Aorta (tissue), 5 donors: ENCODE results near the gene SHB. TPM values are rescaled to one million over a fixed set of nuclear protein-coding genes. Genes with fewer than 3 reads are reported as not detected.

ENCODE experiments used
- ATAC-seq: fragments of 200-7000 bp; cut with Tn5 transposase; one replicate; pipeline ENCODE4 v1.9.1; 2022; ENCODE audit warnings: moderate library complexity; ENCODE audit not compliant: low FRiP score
- DNase-seq, 2 donors: peaks; one replicate each; pipeline ENCODE4 v3.0.0-alpha.2; 2020
- H3K27ac ChIP-seq, 2 donors: one replicate each; pipeline ENCODE4 v1.5.1; 2013; ENCODE audit warnings: low read length in 2 of 2, mild to moderate bottlenecking in 2 of 2, moderate library complexity in 2 of 2, control low read depth in 1 of 2, inconsistent platforms in 1 of 2, low read depth in 1 of 2
- H3K27me3 ChIP-seq, 2 donors: one replicate each; pipeline ENCODE4 v1.6.1; 2013; ENCODE audit warnings: control low read depth in 1 of 2, low read length in 1 of 2, mild to moderate bottlenecking in 1 of 2, moderate library complexity in 1 of 2; ENCODE audit not compliant: insufficient read depth in 2 of 2, control insufficient read depth in 1 of 2
- H3K36me3 ChIP-seq, 2 donors: one replicate each; pipeline ENCODE4 v1.6.1; 2013; ENCODE audit warnings: control low read depth in 1 of 2, low read length in 1 of 2, mild to moderate bottlenecking in 1 of 2; ENCODE audit not compliant: insufficient read depth in 2 of 2, control insufficient read depth in 1 of 2
- H3K4me1 ChIP-seq, 2 donors: one replicate each; pipeline ENCODE4 v1.6.1; 2013; ENCODE audit warnings: low read length in 2 of 2, control low read depth in 1 of 2, mild to moderate bottlenecking in 1 of 2, moderate library complexity in 1 of 2; ENCODE audit not compliant: insufficient read depth in 2 of 2, control insufficient read depth in 1 of 2
- H3K4me3 ChIP-seq, 2 donors: one replicate each; pipeline ENCODE4 v1.5.1; 2013; ENCODE audit warnings: low read length in 2 of 2, control low read depth in 1 of 2, mild to moderate bottlenecking in 1 of 2
- H3K9me3 ChIP-seq: one replicate; pipeline ENCODE4 v1.6.1; 2013; ENCODE audit warnings: mild to moderate bottlenecking, low read length; ENCODE audit not compliant: control insufficient read depth
- whole genome bisulfite sequencing, 2 donors: extraction: QIAGEN DNeasy Blood & Tissue Kit; methylation state at CpG; one replicate each; pipeline ENCODE4 v1.1.7; 2013; 5-methylcytosine and 5-hydroxymethylcytosine counted together
- intact Hi-C, 2 donors: fragments of 100-400 bp; cut with DNase I; formaldehyde crosslinking; loops; one replicate each; pipeline versions ENCODE4 v1.14.2 to v1.15.0; 2022
- polyA plus RNA-seq, 2 donors: library from polyadenylated mRNA; stranded (reverse); fragments of 200-250 nt; gene quantifications; one replicate each; pipeline ENCODE4 v1.2.3, GENCODE V29; 2013
- total RNA-seq, 2 donors: library from RNA; stranded (reverse); fragmentation: NEBNext Ultra II Directional; extraction: Animal tissue kit (Norgen Biotek cat#: 25700); gene quantifications; one replicate each; pipeline ENCODE4 v1.2.1, GENCODE V29; 2021
- donor health status: healthy with polysubstance abuse.
- donor health status: Bipolar disorder and iron deficiency.
- donor health status: DM: no; HTN: no; CAD: no.
- donor health status: DM: no; HTN: no; CAD: no.
- donor health status: DM: yes; HTN: yes; CAD: no.

The SHB gene
- total and polyA plus RNA-seq, 4 donors, result 3.5 to 29.3 (median 17.2) TPM

- Histone ChIP-seq H3K27me3 (no peaks in the 10 kb centered on the region), H3K36me3 (no peaks in the 10 kb centered on the region), H3K9me3 (no peaks in the 10 kb centered on the region), H3K27ac (no peak overlapping the region), H3K4me3 (no peak overlapping the region), H3K4me1 (no peaks in the 10 kb centered on the region)
- no peak for ATAC-seq
- WGBS, 2 donors, result 90 to 91% methylated on average over 25 of the region's 25 CpGs
- DNase-seq, result peak in 1 of 2 donors; percentile 69
- intact Hi-C loops, result loop anchor here in 1 of 2 donors (5.0 kb wide), 1 partner anchor 143 kb away; the partner anchor contains the start of gene SHB
Measured at GRCh38 chr9:37923796-37924427, 145.1 kb downstream of the SHB start.

GRCh38 chr9:37923118-37923795 lies 145.8 kb downstream of the SHB start:
- ATAC-seq, result no peak

GRCh38 chr9:37922363-37923117 lies 146.5 kb downstream of the SHB start:
- 57 to 64% methylated on average over 13 of the region's 13 CpGs for WGBS, 2 donors
- Histone ChIP-seq H3K27me3 (no peaks in the 10 kb centered on the region), H3K27ac (no peak overlapping the region), H3K4me1 (no peaks in the 10 kb centered on the region), H3K4me3 (no peak overlapping the region), H3K9me3 (no peaks in the 10 kb centered on the region), H3K36me3 (no peaks in the 10 kb centered on the region)
- ATAC-seq (no peak), DNase-seq (peak in 1 of 2 donors; percentile 42)
- intact Hi-C loops, result loop anchor here in 1 of 2 donors (5.0 kb wide), 1 partner anchor 145 kb away; the partner anchor contains the start of gene SHB

More at GRCh38 chr9:37923118-37923795, 145.8 kb downstream of the SHB start:
- Histone ChIP-seq H3K9me3 (no peaks in the 10 kb centered on the region), H3K27ac (no peak overlapping the region), H3K4me3 (no peak overlapping the region), H3K27me3 (no peaks in the 10 kb centered on the region), H3K36me3 (no peaks in the 10 kb centered on the region), H3K4me1 (no peaks in the 10 kb centered on the region)
- intact Hi-C loops, result loop anchor here in 1 of 2 donors (5.0 kb wide), 1 partner anchor 144 kb away; the partner anchor contains the start of gene SHB
- WGBS, 2 donors, result 87 to 90% methylated on average over 14 of the region's 14 CpGs
- DNase-seq, result peak in 1 of 2 donors; percentile 47

- no peak for ATAC-seq
- H3K9me3 ChIP-seq, result no peaks in the 10 kb centered on the region
- peak in 1 of 2 donors; percentile 58 for DNase-seq
- 56% methylated on average over 15 of the region's 15 CpGs for WGBS, 2 donors
- H3K4me3 ChIP-seq, result no peak overlapping the region
- intact Hi-C loops, result loop anchor here in 1 of 2 donors (5.0 kb wide), 1 partner anchor 146 kb away; the partner anchor contains the start of gene SHB
- no peaks in the 10 kb centered on the region for H3K4me1 ChIP-seq
- H3K27me3 ChIP-seq, result no peaks in the 10 kb centered on the region
- no peak overlapping the region for H3K27ac ChIP-seq
- H3K36me3 ChIP-seq, result no peaks in the 10 kb centered on the region
Measured at GRCh38 chr9:37921546-37922300, 147.3 kb downstream of the SHB start.

GRCh38 chr9:37921168-37921510 lies 147.9 kb downstream of the SHB start:
- Histone ChIP-seq H3K27ac (no peak overlapping the region), H3K27me3 (no peaks in the 10 kb centered on the region), H3K9me3 (no peaks in the 10 kb centered on the region), H3K4me3 (no peak overlapping the region), H3K4me1 (no peaks in the 10 kb centered on the region), H3K36me3 (no peaks in the 10 kb centered on the region)
- DNase-seq, result no peak
- intact Hi-C loops, result loop anchor here in 1 of 2 donors (5.0 kb wide), 1 partner anchor 146 kb away; the partner anchor contains the start of gene SHB
- 87 to 90% methylated on average over 7 of the region's 7 CpGs for WGBS, 2 donors
- no peak for ATAC-seq

- intact Hi-C loops, result loop anchor here in 1 of 2 donors (5.0 kb wide), 1 partner anchor 147 kb away; the partner anchor contains the start of gene SHB
- WGBS, 2 donors, result 73 to 81% methylated on average over 5 of the region's 5 CpGs
- no peaks in the 10 kb centered on the region for H3K36me3 ChIP-seq
- H3K9me3 ChIP-seq, result no peaks in the 10 kb centered on the region
- no peaks in the 10 kb centered on the region for H3K4me1 ChIP-seq
- H3K4me3 ChIP-seq, result no peak overlapping the region
- peak in 1 of 2 donors; percentile 63 for DNase-seq
- no peaks in the 10 kb centered on the region for H3K27me3 ChIP-seq
- no peak for ATAC-seq
- no peak overlapping the region for H3K27ac ChIP-seq
Measured at GRCh38 chr9:37920471-37921167, 148.4 kb downstream of the SHB start.

GRCh38 chr9:37919956-37920335 lies 149.1 kb downstream of the SHB start:
- 91% methylated on average over 6 of the region's 6 CpGs for WGBS, 2 donors
- Histone ChIP-seq H3K9me3 (no peaks in the 10 kb centered on the region), H3K4me3 (no peak overlapping the region), H3K27ac (no peak overlapping the region), H3K36me3 (no peaks in the 10 kb centered on the region), H3K27me3 (no peaks in the 10 kb centered on the region), H3K4me1 (no peaks in the 10 kb centered on the region)
- intact Hi-C loops, result loop anchor here in 1 of 2 donors (5.0 to 10.0 kb wide), 3 partner anchors 95 to 167 kb away; partner anchors contain the start of gene SHB
- DNase-seq (no peak), ATAC-seq (no peak)
